ENCODE results near the gene COQ10B. TPM values are rescaled to one million over a fixed set of nuclear protein-coding genes. Genes with fewer than 3 reads are reported as not detected.

The COQ10B gene
- total and polyA plus RNA-seq, 2 donors (not counting 3 experiments of a cell fraction or from before 2014, with no cell fraction given) = 2.4 to 15.1 TPM

DNA sequence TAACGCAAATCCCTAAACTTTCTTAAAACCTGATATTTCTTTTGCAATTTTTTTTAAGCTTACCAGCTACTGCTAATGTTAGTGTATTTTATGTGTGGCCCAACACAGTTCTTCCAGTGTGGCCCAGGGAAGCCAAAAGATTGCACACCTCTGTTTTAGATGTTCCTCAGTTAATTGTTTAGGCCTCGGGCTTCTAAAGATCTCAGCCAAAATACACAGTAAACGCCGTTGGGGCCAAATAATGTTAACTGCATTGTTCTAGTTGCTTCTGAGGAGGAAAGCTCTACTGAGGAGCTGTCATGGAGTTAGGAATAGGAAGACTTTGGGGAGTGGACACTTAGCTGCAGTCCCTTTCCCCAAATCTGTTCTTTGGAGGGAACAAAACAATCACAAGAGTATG is 48.8 kb downstream of the COQ10B start:
- peaks cover 52% of the 10 kb centered on the region for H3K79me2 ChIP-seq (ENCODE audit: control insufficient read depth, insufficient read depth, low read length)
- ChIA-PET CTCF (interaction anchor here (1.3 kb wide), 2 partner anchors 11 to 97 kb away, joined by 3 read pairs; no protein-coding TSS in a partner anchor), POLR2A (interaction anchor here (1.2 kb wide), 1 partner anchor 14 kb away, joined by 5 read pairs; the partner anchor contains the start of gene MOB4)
- peak overlapping the region; percentile 3 for H3K9ac ChIP-seq (replicated peaks; ENCODE audit: extremely low read depth, insufficient read depth, low read length)
- no TSS peak for BruUV-seq (replicated peaks)
- H3K9me3 ChIP-seq (replicated peaks; ENCODE audit: control insufficient read depth, insufficient read depth, low read length) = no peaks in the 10 kb centered on the region
- H3K27ac ChIP-seq (ENCODE audit: insufficient read depth, low read depth, low read length) = peak overlapping the region; percentile 28
- peaks cover 4% of the 10 kb centered on the region in 2 experiments for H3K36me3 ChIP-seq (ENCODE audit: control insufficient read depth in 2 of 2, extremely low read depth in 1 of 2, insufficient read depth in 2 of 2, low read length in 2 of 2)
- peak overlapping the region; percentile 74 for H3K4me2 ChIP-seq (ENCODE audit: insufficient read depth, low read length)
- TF ChIP-seq EZH2 (IDR thresholded peaks at IDR 0.05; ENCODE audit: borderline replicate concordance, low read depth, low read length, severe bottlenecking) (no peak), GATA2 (IDR thresholded peaks at IDR 0.05; ENCODE audit: insufficient read depth, insufficient read length, low read depth, low read length) (no peak), POLR2AphosphoS5 (IDR thresholded peaks at IDR 0.05; ENCODE audit: insufficient read depth, low read depth, low read length) (no peak), POLR2A (IDR thresholded peaks at IDR 0.05; ENCODE audit: low read depth, low read length) (no peak), JUN (IDR thresholded peaks at IDR 0.05; ENCODE audit: borderline replicate concordance, insufficient read depth, insufficient read length, low read depth) (no peak), FOS (IDR thresholded peaks at IDR 0.05; ENCODE audit: borderline replicate concordance, insufficient read depth, low read length) (no peak), MYC (IDR thresholded peaks at IDR 0.05; ENCODE audit: low read depth, low read length) (no peak)
- TF ChIP-seq, protein P1, sequence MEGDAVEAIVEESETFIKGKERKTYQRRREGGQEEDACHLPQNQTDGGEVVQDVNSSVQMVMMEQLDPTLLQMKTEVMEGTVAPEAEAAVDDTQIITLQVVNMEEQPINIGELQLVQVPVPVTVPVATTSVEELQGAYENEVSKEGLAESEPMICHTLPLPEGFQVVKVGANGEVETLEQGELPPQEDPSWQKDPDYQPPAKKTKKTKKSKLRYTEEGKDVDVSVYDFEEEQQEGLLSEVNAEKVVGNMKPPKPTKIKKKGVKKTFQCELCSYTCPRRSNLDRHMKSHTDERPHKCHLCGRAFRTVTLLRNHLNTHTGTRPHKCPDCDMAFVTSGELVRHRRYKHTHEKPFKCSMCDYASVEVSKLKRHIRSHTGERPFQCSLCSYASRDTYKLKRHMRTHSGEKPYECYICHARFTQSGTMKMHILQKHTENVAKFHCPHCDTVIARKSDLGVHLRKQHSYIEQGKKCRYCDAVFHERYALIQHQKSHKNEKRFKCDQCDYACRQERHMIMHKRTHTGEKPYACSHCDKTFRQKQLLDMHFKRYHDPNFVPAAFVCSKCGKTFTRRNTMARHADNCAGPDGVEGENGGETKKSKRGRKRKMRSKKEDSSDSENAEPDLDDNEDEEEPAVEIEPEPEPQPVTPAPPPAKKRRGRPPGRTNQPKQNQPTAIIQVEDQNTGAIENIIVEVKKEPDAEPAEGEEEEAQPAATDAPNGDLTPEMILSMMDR (IDR thresholded peaks at IDR 0.05; ENCODE audit: extremely low read depth in 1 of 2, insufficient read depth in 1 of 2, low read depth in 1 of 2, low read length in 2 of 2) = no peak
- TF ChIP-seq, protein P2, sequence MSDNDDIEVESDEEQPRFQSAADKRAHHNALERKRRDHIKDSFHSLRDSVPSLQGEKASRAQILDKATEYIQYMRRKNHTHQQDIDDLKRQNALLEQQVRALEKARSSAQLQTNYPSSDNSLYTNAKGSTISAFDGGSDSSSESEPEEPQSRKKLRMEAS (IDR thresholded peaks at IDR 0.05; ENCODE audit: insufficient read depth, insufficient read length) = no peak
- peak overlapping the region in 1 of 3 experiments; percentile 93 for H3K4me3 ChIP-seq (replicated peaks in 1 of 3; ENCODE audit: insufficient read depth in 1 of 3, low read depth in 1 of 3, low read length in 3 of 3)
- dilution Hi-C loops (cut with MboI; ENCODE audit: extremely low pct_ligation_motif_present, low sequenced_read_pairs) = no loop called here
- H3K4me1 ChIP-seq (ENCODE audit: control insufficient read depth, extremely low read depth, insufficient read depth, low read length) = peaks cover 29% of the 10 kb centered on the region
- no peaks in the 10 kb centered on the region for H3K27me3 ChIP-seq (ENCODE audit: control insufficient read depth in 2 of 2, insufficient read depth in 2 of 2, low read length in 2 of 2)
- intact Hi-C loops (cut with micrococcal nuclease) = loop anchor here (5.0 kb wide), 1 partner anchor 55 kb away; no protein-coding TSS in a partner anchor
- no peak overlapping the region for H2AFZ ChIP-seq (ENCODE audit: low read depth, low read length)
- H4K20me1 ChIP-seq (replicated peaks; ENCODE audit: control insufficient read depth, extremely low read depth, insufficient read depth, low read length) = peaks cover 2% of the 10 kb centered on the region
- FAIRE-seq = peak; percentile 21
- H3K9me1 ChIP-seq (replicated peaks; ENCODE audit: control insufficient read depth, extremely low read depth, insufficient read depth, low read length) = no peaks in the 10 kb centered on the region
- no peak for DNase-seq (ENCODE audit: low read depth, low spot score)

Measured in endothelial cell of umbilical vein (primary cell).